ENCODE measurements around the gene ZNF764.

DNA sequence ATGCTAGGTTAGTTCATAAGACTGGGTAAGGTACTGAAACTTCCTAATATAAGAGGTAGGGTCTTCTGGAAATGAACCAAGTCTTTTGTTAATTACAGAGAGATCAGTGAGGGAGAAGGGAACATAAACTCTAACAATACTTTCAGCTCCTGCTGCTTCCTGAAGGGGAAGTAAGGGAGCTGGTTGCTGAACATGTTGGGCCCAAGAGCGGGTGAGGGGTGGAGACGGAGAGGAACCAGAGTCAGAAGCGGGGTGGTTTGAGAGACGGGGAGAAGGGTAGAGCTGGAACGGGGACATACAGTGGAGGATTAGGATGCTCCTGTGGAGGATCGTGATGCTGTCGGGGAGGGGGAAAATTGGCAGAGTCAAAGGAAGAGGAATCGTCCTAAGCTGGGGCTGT lies 12.1 kb downstream of the ZNF764 start:
- no peak for TF ChIP-seq GABPA (tag; conservative IDR thresholded peaks at IDR 0.05; ENCODE audit: low read depth)
- no peak for TF ChIP-seq NRF1 (conservative IDR thresholded peaks at IDR 0.05 in 1 of 2, IDR thresholded peaks at IDR 0.05 in 1 of 2)
- TF ChIP-seq, protein P1, sequence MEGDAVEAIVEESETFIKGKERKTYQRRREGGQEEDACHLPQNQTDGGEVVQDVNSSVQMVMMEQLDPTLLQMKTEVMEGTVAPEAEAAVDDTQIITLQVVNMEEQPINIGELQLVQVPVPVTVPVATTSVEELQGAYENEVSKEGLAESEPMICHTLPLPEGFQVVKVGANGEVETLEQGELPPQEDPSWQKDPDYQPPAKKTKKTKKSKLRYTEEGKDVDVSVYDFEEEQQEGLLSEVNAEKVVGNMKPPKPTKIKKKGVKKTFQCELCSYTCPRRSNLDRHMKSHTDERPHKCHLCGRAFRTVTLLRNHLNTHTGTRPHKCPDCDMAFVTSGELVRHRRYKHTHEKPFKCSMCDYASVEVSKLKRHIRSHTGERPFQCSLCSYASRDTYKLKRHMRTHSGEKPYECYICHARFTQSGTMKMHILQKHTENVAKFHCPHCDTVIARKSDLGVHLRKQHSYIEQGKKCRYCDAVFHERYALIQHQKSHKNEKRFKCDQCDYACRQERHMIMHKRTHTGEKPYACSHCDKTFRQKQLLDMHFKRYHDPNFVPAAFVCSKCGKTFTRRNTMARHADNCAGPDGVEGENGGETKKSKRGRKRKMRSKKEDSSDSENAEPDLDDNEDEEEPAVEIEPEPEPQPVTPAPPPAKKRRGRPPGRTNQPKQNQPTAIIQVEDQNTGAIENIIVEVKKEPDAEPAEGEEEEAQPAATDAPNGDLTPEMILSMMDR (IDR thresholded peaks at IDR 0.05 in 2 of 3, conservative IDR thresholded peaks at IDR 0.05 in 1 of 3; ENCODE audit: insufficient read depth in 2 of 3, low read depth in 1 of 3, low read length in 3 of 3), result no peak
- TF ChIP-seq NR2C2 (CRISPR knock-in tag; IDR thresholded peaks at IDR 0.05), result no peak
- TF ChIP-seq NR2C2 (tag; IDR thresholded peaks at IDR 0.05), result no peak
- no peak for TF ChIP-seq POLR2A (conservative IDR thresholded peaks at IDR 0.05)
- TF ChIP-seq SAFB2 (IDR thresholded peaks at IDR 0.05; ENCODE audit: borderline replicate concordance, low read depth, low read length, severe bottlenecking), result no peak
- no peak for TF ChIP-seq GATAD2B (IDR thresholded peaks at IDR 0.05; ENCODE audit: borderline replicate concordance)
- TF ChIP-seq, protein P2, sequence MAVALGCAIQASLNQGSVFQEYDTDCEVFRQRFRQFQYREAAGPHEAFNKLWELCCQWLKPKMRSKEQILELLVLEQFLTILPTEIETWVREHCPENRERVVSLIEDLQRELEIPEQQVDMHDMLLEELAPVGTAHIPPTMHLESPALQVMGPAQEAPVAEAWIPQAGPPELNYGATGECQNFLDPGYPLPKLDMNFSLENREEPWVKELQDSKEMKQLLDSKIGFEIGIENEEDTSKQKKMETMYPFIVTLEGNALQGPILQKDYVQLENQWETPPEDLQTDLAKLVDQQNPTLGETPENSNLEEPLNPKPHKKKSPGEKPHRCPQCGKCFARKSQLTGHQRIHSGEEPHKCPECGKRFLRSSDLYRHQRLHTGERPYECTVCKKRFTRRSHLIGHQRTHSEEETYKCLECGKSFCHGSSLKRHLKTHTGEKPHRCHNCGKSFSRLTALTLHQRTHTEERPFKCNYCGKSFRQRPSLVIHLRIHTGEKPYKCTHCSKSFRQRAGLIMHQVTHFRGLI (CRISPR knock-in tag; IDR thresholded peaks at IDR 0.05), result no peak
- TF ChIP-seq RBBP5 (IDR thresholded peaks at IDR 0.05; ENCODE audit: borderline replicate concordance, insufficient read depth, low read length, poor library complexity, severe bottlenecking), result no peak
- TF ChIP-seq CREM (IDR thresholded peaks at IDR 0.05; ENCODE audit: low read depth), result no peak
- no peak for TF ChIP-seq HMG20B (CRISPR knock-in tag; IDR thresholded peaks at IDR 0.05)
- no peak for TF ChIP-seq DNMT1 (IDR thresholded peaks at IDR 0.05)
- TF ChIP-seq EP300 (IDR thresholded peaks at IDR 0.05; ENCODE audit: low read length), result no peak
- no peak for TF ChIP-seq NFIX (CRISPR knock-in tag; IDR thresholded peaks at IDR 0.05; ENCODE audit: low read depth)

Measured in K562 (cell line).